GM15510 (cell line): ENCODE data around the gene EARS2.

Experiments used
- POLR2A ChIP-seq: IDR thresholded peaks from 3 replicates; pipeline ENCODE4 v1.6.1; 2011; ENCODE audit warnings: borderline replicate concordance; ENCODE audit not compliant: insufficient read length; ENCODE audit errors: extremely low read depth

EARS2 gene

DNA sequence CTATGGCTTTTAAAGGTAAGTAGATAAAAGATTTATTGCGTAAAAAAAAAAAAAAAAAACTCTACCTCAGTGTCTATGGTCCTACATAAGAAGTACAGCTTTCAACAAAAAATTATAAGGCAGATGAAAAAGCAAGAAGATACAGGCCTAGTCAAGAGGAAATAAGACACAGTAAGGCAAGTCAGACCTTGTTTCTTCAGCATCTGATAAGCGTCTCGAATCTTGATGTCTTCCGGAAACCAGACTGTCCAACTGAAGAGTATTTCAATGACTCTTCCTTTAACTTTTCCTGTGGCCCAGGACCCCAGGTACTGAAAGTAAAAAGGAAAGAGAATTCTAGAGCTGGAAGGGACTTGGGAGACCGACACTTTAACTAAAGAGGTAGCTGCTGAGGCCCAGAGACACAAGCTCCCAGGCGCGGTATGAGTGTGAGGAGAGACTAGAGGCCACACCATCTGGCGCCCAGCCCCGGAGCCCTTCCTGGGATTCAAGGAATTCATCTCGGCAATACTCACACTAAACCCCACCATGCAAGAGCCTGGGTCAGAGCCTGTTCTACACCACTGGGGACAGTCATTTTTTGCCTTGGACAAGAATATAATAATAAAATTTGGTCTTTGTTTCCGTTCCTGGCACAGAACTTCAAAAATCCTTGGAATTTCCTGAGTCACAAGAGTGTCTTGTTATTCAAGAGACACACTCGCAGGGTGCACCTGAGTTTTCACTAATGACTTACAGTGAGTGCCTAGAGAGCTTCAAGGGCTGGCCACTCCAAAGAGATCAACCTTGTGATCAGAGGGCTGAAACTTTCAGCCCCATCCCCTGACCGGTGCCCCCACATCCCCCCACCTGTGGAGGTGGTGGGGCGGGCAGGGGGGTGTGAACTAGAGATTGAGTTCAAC lies 65.4 kb downstream of the EARS2 start:
- TF ChIP-seq POLR2A, result no peak

DNA sequence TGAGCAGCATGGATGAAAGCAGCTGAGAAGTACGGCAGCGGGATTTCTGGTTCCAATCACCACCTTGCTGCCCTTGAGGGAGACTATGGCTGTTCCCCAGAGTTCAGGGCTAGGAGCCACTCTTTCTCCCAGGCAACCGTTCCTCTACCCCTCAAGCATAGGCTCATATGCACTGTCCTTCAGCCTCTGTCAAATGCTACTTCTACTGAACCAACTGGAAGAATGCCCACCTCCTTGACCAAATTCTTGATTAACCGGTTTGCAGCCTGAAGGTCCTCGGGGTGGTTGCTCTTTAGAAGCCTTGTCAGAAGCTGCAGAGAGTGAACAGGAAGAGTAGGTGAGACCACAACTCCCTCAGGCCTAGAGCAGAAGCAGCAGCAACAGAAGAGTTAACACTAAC lies 70.7 kb downstream of the EARS2 start:
- no peak for TF ChIP-seq POLR2A

DNA sequence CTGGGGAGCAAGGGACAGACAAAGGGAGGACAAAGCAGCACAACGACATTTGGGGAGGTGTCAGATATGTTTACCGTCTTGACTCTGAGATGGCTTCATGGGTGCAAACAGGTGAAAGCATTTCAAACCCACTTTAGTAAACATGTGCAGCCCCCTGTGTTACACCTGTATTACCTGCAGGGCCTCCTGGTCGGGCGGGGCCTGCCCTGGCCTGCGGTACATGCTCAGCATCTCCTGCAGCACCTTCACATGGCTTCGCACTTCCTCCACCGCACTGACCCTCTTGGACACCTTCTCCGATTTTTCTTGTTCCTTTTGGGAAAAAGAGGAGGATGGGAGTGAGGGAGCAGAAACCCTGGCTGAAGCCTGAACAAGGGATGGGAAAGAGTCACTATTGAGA lies 71.3 kb downstream of the EARS2 start:
- TF ChIP-seq POLR2A, result no peak

DNA sequence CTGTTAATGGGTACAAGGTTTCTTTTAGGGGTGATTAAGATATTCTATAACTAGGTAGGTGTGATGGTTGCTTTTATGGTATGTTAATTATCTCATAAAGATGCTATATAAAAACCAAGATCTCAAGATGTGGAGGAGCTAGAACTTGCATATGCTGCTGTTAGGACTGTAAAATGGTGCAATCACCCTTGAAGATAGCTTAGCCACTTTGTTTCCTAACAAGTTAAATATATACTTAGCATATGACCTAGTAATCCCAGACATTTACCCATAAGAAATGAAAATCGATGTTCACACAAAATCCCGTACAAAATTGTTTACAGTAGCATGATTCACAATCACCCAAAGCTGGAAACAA lies 71.9 kb downstream of the EARS2 start:
- TF ChIP-seq POLR2A, result no peak

DNA sequence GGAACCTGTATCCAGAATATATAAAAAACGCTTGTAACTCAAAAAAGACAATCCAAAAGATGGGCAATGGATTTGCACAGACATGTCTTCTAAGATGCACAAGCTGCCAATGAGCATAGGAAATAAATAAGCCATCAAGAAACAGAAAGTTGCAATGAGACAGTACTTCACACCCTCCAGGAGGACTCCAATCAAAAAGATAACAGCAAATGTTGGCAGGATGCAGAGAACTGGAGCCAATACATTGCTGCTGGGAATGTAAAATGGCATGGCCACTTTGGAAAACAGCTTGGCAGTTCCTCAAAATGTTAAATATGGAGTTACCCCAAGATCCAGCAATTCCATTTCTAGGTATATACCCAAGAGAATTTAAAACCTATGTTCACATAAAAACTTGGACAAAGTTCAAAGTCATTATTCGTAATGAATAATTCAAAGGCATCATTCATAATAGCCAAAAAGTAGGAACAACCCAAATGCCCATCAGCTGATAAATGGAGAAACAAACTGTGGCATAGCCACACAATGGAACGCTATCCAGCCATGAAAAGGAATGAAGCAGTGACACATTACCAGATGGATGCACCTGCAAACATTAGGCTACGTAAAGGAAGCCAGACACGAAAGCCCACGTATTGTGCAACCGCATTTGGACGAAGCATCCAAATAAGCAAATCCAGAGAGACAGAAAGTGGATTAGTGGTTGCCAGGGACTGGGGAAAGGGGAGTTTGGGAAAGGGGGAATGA lies 72.5 kb downstream of the EARS2 start:
- TF ChIP-seq POLR2A, result no peak

DNA sequence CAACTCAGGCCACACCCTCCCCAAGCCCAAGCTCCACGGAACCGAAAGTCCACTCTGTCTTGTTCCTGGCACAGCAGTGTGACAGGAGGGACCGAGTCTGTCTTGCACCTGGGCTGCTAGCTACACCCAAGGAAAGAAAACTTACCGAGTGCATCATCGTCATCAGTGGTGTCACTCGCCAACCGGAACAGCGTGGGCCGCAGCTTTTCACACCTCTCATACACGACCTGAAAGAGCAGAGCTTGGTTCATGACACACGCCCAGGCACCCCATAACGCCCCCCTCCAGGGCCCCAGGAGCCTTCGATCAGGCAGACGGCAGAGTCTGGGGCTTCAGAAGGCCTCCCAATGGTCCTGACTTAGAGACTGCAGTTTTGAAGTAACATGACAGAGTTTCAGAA lies 74.4 kb downstream of the EARS2 start:
- TF ChIP-seq POLR2A, result no peak

DNA sequence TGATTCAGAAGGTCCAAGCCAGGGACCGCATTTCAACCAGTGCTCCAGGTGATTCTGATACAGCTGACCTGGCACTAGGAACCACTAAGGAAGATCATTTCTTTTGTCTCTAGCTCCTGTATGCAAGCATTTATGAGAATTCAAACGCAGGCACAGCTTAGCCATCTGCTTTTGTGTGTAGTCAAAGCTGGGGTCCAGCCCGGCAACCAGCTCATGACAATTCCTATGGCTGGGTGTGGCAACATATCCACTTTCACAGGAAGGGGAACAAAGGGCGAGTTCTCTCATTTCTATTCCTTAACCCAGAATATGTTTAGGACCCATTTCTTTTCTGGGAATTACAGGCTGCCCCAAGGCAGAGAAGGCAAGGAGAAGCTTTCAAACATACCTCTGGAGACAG lies 76.9 kb downstream of the EARS2 start:
- no peak for TF ChIP-seq POLR2A

DNA sequence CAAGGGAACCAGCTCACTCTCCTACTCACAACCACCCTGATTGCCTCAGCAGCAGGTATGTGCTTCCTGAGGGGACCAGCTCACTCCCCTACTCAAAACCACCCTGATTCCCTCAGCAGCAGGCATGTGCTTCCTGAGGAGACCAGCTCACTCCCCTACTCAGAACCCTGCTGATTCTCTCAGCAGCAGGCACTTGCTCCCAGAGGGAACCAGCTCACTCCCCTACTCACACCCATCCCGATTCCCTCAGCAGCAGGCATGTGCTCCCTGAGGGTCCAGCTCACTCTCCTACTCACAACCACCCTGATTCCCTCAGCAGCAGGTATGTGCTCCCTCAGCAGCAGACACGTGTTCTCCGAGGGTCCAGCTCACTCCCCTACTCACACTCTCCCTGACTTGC lies 78.0 kb downstream of the EARS2 start:
- TF ChIP-seq POLR2A, result no peak

DNA sequence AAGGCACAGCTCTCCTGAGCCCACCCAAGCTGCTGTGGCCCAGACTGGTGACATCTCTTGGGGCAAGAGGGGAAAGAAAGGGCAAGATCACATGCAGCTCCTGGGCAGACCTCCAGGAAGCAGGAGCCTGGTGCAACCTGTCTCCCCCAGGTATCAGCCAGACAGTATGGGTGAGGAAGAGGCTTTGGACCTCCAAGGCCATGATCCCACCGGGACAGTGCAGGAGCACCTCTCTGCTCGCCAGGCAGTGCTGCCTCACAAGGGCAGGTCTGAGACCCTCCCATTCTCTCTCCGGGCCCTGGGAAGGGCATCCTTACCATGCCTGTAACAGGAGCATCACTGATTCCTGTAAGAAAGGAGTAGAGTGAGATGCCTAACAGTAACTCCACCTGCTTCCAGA lies 78.6 kb downstream of the EARS2 start:
- TF ChIP-seq POLR2A, result no peak

DNA sequence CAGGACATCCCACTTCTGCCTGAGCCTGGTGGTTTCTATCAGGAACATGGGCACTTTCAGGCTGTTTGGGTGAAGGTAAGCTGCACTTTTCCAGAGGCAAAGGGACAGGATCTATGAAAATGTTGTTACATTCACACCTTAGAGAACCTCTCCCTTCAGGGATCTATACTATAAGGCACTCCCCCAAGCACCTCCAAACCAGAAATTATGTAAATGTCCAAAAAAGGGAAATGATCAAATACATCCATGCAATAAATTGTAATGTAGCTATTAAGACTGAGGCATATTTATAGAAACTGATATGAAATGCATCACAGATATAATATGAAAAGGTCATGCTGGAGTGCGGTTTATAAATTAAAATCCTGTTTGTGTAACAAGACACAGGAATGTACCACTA lies 80.9 kb downstream of the EARS2 start:
- TF ChIP-seq POLR2A, result no peak
